Activated CD4-positive, CD25-positive, alpha-beta regulatory T cell treated with anti-CD3 and anti-CD28 coated beads, Interleukin-2, amount 50 U/mL, for 72 hours (primary cell): ENCODE results near the gene SLC44A1.

Experiments used
- DNase-seq: peaks from one replicate; pipeline ENCODE4 v3.0.0; 2021

SLC44A1 gene

GRCh38 chr9:105275938-105276337 lies 31.5 kb downstream of the SLC44A1 start:
- DNase-seq = no peak

DNA sequence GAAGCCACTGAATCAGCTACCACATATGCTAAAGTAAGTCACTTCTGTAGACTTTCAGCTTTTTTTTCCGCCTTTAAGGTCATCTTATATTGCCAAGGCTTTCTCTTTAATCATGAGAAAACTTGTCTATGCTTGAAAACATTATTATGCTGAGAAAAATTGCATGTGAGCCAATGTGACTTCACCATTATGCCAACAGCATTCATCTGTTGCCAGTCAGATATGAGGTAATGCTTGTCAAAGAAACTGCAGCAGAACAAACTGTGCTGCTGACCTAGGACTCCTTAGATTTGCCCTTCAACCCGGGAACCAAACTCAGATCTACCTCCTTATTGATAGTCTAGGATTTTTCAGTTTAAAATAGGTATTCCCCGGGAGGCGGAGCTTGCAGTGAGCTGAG lies 34.3 kb downstream of the SLC44A1 start:
- DNase-seq = no peak

DNA sequence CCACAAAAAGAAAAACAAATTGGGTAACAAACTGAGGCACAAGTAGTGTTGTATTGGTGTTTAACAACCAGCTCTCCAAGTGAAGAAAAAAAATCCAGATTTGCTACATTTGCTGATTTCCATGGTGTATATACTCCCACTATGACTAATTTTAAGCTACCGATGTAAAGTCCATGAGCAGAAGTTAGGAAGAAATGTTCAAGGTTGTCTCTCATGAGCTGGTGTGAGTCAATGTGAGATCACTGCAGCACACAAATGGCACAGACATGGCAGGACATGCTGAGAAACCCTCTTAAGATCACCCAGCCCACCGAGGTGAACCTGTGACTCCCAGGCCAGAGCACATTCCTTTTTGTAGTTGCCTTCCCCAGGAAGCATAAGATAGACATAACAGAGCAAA lies 36.2 kb downstream of the SLC44A1 start:
- DNase-seq = no peak

GRCh38 chr9:105281272-105281671 lies 36.8 kb downstream of the SLC44A1 start:
- DNase-seq = no peak

DNA sequence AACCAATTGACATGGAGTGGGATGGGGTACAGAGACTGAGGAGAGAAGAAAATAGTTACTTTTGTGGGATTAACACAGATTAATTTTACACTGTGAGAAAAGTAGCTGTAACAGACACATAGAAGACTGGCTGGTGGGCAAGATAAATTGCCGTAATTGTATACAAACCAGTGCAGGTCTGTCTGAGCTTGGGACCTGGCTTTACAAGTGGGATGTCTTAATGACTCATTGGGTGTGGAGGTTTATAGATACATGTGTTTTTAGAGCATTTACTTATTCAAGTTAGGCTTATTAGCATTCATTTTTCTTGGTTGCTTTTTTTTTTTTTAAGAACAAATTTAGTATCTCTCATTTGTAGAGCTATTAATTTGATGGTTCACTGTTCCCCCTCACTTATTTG lies 37.5 kb downstream of the SLC44A1 start:
- DNase-seq = no peak

- no peak for DNase-seq
Measured at GRCh38 chr9:105282870-105283621, 38.6 kb downstream of the SLC44A1 start.

- no peak for DNase-seq
Measured at GRCh38 chr9:105283795-105284194, 39.3 kb downstream of the SLC44A1 start.

- no peak for DNase-seq
Measured at GRCh38 chr9:105284463-105284862, 40.0 kb downstream of the SLC44A1 start.

DNA sequence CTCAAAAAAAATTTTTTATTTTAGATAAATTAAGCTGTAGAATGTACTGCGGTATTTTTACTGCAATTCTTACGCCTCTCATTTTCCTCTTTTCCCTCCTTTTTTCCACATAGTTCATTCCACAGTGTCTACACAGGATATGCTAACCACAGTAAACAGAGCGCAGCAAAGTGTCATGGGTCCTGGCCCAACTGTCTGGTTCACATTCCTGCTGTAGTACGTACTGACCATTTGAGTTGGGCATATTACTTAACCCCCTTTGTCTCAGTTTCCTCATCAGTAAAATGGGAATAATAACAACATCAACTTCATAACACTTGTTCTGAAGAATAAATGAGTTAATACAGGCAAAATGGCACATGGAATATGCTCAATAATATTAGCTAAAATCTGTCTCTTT lies 41.6 kb downstream of the SLC44A1 start:
- no peak for DNase-seq

DNA sequence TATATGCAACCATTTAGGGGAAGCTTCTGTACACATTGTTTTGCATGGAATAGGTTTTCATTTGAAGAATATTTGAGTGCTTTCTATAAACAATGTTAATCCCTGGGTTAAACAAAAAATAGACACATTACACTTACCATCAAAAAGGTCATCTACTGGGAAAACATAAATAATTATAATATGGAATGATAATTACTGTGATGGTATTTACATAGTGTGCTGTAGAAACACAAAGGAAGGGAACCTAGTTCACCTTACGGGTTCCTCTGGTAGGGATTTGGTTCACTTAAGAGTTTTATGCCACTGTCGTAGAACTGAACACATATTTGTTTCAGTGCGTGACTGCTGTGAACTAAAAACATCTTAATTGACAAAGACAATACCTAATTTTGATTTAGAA lies 44.9 kb downstream of the SLC44A1 start:
- DNase-seq = no peak

DNA sequence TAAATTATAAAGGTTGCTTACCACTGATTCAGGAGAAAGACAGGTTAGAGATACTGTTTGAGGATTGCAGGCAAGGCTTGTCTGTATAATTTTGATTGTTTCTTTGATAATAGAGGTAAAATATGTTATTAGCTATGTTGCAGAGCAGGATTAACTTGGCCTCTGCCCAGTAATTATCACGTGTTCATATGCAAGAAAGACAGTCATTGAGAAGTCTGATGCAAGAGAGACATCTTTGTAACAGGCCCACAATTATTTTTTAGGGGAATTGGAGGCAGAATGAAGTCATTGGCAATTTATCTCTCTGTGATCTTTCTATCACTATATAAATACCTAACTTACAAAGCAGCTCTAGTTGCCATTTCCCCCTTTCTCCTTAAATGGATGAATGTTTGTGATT lies 46.0 kb downstream of the SLC44A1 start:
- no peak for DNase-seq

GRCh38 chr9:105290954-105291353 lies 46.5 kb downstream of the SLC44A1 start:
- DNase-seq = no peak

DNA sequence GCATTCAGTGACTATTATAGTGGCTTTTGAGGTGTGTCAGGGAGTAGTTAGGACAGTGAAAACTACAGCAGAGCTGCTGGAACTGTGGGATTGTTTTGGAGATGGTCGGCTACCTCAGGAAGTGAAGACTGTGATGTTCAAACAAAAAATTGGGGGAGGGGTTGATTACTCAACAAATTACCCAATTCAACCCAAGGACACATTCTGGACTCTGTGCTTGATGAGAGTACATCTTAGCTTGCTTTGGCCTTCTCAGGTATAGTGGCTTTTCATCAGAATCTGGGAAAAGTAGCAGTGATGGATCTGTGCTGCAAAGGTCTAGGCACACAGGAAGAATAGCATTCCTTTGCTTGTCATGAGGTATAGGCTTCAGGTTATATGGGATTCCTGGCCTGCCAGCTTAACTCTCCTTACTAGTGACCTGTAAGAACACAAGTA lies 47.0 kb downstream of the SLC44A1 start:
- no peak for DNase-seq

- no peak for DNase-seq
Measured at GRCh38 chr9:105291938-105292337, 47.5 kb downstream of the SLC44A1 start.

DNA sequence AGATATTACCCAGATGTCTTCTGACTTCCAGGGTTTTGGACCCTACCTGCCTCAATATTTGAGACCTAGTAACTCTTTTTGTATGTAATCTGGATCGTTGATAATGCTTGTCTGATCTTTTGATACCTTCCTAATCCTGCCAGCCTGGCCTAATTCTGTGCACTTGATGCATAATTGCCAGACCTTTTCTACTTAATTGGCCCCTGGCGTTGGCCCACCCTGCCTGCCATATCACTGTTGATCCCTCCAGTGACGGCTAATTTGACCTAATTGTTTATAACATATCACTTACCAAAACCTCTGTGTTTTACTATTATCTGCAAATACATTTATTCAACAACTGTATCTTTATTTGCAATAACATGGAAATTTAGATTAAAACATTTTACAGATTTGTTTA lies 49.0 kb downstream of the SLC44A1 start:
- no peak for DNase-seq

GRCh38 chr9:105295201-105295550 lies 50.7 kb downstream of the SLC44A1 start:
- DNase-seq = no peak

- no peak for DNase-seq
Measured at GRCh38 chr9:105295986-105296385, 51.5 kb downstream of the SLC44A1 start.

GRCh38 chr9:105296445-105296844 lies 52.0 kb downstream of the SLC44A1 start:
- DNase-seq = no peak

- no peak for DNase-seq
Measured at GRCh38 chr9:105296877-105297287, 52.4 kb downstream of the SLC44A1 start.

DNA sequence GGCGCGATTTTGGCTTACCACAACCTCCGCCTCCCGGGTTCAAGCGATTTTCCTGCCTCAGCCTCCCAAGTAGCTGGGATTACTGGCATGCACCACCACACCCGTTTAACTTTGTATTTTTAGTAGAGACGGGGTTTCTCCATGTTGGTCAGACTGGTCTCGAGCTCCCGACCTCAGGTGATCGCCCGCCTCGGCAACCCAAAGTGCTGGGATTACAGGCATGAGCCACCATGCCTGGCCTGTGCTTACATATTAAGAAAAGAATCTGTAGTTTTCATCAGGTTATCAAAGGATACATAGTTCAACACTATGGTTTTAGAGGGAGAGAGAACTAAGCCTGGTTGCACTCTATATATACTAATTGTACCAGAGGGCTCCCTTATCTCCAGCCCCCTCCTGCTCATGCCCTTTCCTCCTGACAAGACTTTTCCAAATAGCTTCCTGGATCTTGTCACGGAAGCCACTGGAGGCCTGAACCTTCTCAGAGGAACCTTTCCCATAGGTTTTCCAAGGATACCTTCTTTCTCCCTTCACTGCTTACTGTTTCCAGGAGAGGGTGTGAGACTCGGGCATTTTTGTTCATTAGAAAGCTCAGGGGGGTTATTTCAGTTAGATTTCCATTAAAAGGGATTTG lies 53.1 kb downstream of the SLC44A1 start:
- DNase-seq = no peak

DNA sequence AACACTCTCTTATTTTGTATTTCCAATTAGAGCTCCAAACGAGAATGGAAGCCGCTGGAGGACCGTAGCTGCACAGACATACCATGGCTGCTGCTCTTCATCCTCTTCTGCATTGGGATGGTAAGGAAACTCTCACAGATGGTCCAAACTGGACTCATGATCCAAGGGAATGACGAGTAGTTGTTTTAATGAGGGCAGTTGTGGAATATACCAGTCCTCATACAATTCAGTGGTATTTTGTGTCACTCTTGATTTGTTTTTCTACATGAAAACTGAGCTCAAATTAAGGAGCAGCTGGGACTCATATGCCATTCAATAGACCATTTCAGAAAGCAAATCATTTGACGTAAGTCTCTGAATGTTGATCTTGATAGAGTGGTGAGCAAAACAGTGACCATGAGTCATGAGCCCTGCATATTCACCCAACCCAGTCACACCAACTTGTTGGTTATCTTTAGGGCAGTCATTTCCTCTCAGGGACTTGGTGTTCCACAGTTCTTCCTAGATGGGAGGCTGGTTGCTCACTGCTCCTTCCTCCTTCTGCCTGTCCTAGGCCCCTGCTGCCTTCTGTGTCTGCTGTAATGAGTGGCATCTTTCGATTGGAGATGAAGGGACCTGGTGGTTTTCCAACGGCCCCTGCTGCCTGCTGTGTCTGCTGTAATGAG lies 54.9 kb downstream of the SLC44A1 start:
- DNase-seq = no peak

DNA sequence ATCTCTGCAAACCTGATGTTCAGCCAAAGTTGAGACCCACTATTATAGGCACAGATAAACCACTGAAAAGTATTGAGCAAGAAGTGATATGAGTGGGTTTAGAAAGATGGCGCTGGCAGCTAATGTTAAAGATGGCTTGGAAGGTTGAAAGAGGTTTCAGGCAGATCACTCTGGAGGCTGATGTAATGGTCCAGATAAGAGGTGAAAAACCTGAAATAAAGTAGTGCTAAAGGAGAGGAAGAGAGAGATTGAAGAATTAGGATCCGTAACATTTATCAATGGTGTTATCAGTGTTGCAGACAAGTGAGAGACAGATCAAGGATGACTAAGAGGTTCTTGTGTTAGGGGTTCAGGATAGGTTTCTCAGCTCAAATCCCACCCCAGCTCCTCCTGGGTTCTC lies 58.3 kb downstream of the SLC44A1 start:
- DNase-seq = no peak

- DNase-seq = no peak
Measured at GRCh38 chr9:105305856-105306255, 61.4 kb downstream of the SLC44A1 start.
